HFF-Myc (cell line): ENCODE results near the gene LYAR.
"Not testable (repeated sequence)": the region's sequence is repeated elsewhere in the genome, so short reads cannot be mapped to it uniquely, and the experiment has no call there.

Experiments
- DNase-seq: peaks from one replicate; pipeline ENCODE4 v3.0.0-alpha.2; 2011; ENCODE audit warnings: low read depth; ENCODE audit errors: extremely low read depth
- H3K4me3 ChIP-seq: replicated peaks from 2 replicates; pipeline ENCODE4 v1.5.1; 2011; ENCODE audit warnings: low read depth, mild to moderate bottlenecking, control low read depth, low read length
- TF ChIP-seq, protein P1 (sequence below): IDR thresholded peaks from 2 replicates; pipeline ENCODE4 v1.5.1; 2012; ENCODE audit warnings: mild to moderate bottlenecking, low read depth, low read length, control low read depth; ENCODE audit errors: missing control alignments

LYAR gene

DNA sequence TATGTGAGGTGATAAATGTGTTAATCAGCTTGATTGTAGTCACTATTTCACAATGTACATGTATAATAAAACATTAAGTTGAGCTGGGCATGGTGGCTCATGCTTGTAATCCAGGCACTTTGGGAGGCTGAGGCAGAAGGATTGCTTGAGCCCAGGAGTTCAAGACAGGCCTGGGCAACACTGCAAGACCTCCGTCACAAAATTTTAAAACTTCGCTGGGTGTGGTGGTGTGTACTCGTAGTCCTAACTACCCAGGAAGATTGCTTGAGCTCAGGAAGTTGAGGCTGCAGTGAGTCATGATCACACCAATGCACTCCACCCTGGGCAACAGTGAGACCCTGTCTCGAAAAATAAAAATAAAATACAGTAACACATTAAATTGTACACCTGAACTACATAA, 20.1 kb downstream of the LYAR start:
- TF ChIP-seq, protein P1, sequence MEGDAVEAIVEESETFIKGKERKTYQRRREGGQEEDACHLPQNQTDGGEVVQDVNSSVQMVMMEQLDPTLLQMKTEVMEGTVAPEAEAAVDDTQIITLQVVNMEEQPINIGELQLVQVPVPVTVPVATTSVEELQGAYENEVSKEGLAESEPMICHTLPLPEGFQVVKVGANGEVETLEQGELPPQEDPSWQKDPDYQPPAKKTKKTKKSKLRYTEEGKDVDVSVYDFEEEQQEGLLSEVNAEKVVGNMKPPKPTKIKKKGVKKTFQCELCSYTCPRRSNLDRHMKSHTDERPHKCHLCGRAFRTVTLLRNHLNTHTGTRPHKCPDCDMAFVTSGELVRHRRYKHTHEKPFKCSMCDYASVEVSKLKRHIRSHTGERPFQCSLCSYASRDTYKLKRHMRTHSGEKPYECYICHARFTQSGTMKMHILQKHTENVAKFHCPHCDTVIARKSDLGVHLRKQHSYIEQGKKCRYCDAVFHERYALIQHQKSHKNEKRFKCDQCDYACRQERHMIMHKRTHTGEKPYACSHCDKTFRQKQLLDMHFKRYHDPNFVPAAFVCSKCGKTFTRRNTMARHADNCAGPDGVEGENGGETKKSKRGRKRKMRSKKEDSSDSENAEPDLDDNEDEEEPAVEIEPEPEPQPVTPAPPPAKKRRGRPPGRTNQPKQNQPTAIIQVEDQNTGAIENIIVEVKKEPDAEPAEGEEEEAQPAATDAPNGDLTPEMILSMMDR = no peak
- no peak overlapping the region for H3K4me3 ChIP-seq
- no peak for DNase-seq

DNA sequence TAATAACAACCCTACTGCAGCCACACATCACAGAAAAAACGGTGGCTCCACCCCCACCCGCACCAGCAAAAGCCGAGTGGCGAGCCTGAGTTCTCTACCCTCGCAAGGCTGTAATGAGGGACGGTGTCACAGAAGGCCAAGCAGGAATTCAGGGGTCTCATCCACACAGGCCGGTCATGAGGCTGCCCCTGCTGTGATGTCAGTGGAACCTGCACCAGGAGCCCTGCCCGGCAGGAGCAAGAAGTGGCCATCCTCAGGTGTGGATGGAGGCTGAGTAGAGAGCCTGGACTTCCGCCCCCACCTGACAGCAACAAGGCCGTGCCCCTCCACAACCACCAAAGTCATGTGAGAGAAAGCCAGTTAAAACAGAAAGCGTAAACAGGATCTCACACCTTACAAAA, 20.6 kb downstream of the LYAR start:
- H3K4me3 ChIP-seq = no peak overlapping the region
- no peak for DNase-seq
- TF ChIP-seq, protein P1 = no peak

DNA sequence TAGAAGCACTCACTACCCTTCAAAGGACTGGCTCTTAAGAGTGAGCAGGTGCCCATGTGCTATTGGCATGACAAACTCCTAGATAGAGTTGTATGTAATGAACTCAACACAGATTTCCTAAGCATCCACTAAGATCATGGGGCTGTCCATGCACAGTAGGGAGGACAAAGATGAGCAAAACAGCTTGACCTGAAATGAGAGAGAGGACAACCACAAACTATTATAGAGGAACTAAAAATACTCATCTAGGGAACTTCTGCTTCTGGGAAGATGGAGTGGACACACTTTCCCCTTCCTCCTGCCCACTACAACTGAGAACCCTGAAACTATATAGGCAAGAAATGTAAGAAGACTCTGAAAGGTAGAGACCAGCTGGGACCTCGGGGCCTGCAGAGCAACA, 21.2 kb downstream of the LYAR start:
- TF ChIP-seq, protein P1 = no peak
- DNase-seq = no peak

DNA sequence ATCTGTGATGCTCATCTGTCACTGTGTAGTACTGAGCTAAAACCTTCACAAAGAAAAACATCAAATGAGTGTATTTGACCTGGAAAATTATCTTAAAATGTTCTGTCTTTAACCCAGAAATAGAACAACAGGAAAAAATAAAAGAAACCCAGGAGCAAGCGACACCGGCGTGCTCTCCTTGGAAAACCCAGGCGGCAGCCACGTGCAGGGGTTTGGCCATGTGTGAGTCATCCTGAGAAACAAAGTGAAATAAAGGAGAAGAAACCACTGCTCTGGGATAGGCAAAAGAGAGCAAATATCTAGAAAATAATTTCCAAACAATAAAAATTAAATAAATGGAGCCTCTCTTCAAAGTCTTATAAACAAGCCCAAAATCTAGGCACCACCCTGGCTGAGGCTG, 22.0 kb downstream of the LYAR start:
- DNase-seq = no peak
- TF ChIP-seq, protein P1 = no peak
- H3K4me3 ChIP-seq = no peak overlapping the region

More for the DNA sequence above, 21.2 kb downstream of the LYAR start:
- H3K4me3 ChIP-seq = no peak overlapping the region

DNA sequence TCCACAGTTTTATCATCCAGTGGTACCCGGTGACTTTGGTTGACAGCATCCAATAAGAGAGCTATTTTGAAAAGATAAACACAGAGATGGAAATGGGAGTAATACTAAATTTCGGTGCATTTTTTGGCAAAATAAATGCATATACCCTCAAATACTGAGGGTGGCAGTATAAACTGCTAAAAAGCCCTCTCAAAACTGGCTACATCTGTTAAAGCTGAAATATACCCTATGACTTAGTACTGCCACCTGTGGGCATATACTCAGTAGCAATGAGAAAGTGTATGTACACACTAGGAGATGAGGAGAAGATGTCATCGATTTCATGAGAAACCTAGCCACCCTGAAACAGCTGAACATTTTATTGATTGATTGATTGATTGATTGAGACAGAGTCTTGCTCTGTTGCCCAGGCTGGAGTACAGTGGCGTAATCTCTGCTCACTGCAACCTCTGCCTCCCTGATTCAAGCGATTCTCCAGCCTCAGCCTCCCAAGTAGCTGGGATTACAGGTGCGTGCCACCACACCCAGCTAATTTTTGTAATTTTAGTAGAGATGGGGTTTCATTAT, 29.7 kb downstream of the LYAR start:
- peak; percentile 38 for DNase-seq
- TF ChIP-seq, protein P1 = peak; percentile 49
- H3K4me3 ChIP-seq = no peak overlapping the region

DNA sequence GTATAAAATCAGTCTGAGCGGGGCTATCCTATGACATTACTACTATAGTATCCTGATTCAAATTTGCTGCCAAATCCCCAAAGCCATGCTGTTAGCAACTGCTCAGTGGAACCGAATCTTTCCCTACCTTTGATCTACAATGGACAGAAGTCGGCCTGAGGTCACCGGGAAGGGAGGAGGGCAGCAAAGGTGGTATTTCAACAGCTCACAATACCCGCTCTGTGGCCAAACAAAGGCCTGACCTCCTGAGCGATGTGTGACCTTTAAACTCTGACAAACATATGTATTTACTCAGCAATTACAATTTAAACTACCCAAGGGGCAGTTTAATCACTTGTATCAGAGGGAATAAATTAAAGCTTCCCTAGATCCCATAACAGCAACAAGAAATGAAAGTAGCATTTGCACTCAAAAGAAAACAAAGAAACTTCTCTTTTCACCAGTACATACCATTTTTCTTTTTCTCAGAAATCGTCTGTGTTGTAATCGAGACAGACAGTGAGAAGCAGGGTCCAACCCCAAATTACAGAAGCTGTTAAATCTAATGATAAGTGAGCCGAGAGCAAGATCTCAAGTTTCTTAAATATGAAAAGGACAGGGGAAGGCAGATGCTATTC, 30.4 kb downstream of the LYAR start:
- no peak overlapping the region for H3K4me3 ChIP-seq
- DNase-seq = no peak
- TF ChIP-seq, protein P1 = no peak

DNA sequence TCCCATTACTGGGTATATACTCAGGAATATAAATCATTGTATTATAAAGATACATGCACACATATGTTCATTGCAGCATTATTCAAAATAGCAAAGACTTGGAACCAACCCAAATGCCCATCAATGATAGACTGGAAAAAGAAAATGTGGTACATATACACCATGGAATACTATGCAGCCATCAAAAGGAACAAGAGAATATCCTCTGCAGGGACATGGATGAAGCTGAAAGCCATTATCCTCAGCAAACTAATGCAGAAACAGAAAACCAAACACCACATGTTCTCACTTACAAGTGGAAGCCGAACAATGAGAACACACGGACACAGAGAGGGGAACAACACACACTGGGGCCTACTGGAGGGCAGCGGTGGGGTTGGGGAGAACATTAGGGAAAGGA, 32.2 kb downstream of the LYAR start:
- not testable (repeated sequence) for H3K4me3 ChIP-seq, DNase-seq
